Progenitor cell of endocrine pancreas (in vitro differentiated cells): ENCODE data around the gene CPED1. TPM values are rescaled to one million over a fixed set of nuclear protein-coding genes. Genes with fewer than 3 reads are reported as not detected.
"Not testable (repeated sequence)": the region's sequence is repeated elsewhere in the genome, so short reads cannot be mapped to it uniquely, and the experiment has no call there.

Source experiments
- DNase-seq: peaks from one replicate; pipeline ENCODE4 v3.0.0; 2021; ENCODE audit warnings: low spot score; ENCODE audit not compliant: unreplicated experiment
- H3K27ac Mint-ChIP-seq: 2 replicates; pipeline ENCODE4 v1.8.0; 2021; ENCODE audit warnings: mild to moderate bottlenecking, moderate library complexity, mixed read lengths
- H3K27me3 Mint-ChIP-seq: 2 replicates; pipeline ENCODE4 v1.8.0; 2021; ENCODE audit warnings: mixed read lengths
- H3K36me3 Mint-ChIP-seq: 2 replicates; pipeline ENCODE4 v1.8.0; 2022; ENCODE audit warnings: mixed read lengths; ENCODE audit not compliant: insufficient read depth
- H3K4me1 Mint-ChIP-seq: 2 replicates; pipeline ENCODE4 v1.8.0; 2021; ENCODE audit warnings: low read depth, mixed read lengths
- H3K4me3 Mint-ChIP-seq: 2 replicates; pipeline ENCODE4 v1.8.0; 2021; ENCODE audit warnings: low read depth, mild to moderate bottlenecking, moderate library complexity, mixed read lengths
- H3K9me3 Mint-ChIP-seq: 2 replicates; pipeline ENCODE4 v1.8.0; 2021; ENCODE audit warnings: low read depth, mixed read lengths
- CTCF ChIP-seq: fragments of 200-600 bp; sonication (generic); IDR thresholded peaks from one replicate; pipeline ENCODE4 v1.5.0; 2021; ENCODE audit warnings: antibody characterized with exemption, mild to moderate bottlenecking; ENCODE audit not compliant: unreplicated experiment
- total RNA-seq: library from RNA; stranded (reverse); gene quantifications from 2 replicates; pipeline ENCODE4 v1.2.1, GENCODE V29; 2021

The CPED1 gene
- total RNA-seq, 1 donor from 2014 or later = 1.1 TPM

- Mint-ChIP-seq H3K36me3 (no peaks in the 10 kb centered on the region), H3K27ac (no peak overlapping the region), H3K4me1 (no peaks in the 10 kb centered on the region), H3K27me3 (no peaks in the 10 kb centered on the region), H3K9me3 (no peaks in the 10 kb centered on the region), H3K4me3 (no peak overlapping the region)
- no peak for TF ChIP-seq CTCF
- no peak for DNase-seq
Observed at GRCh38 chr7:121071662-121072061, 83.2 kb downstream of the CPED1 start.

- Mint-ChIP-seq H3K4me3 (no peak overlapping the region), H3K9me3 (no peaks in the 10 kb centered on the region), H3K36me3 (no peaks in the 10 kb centered on the region), H3K27ac (no peak overlapping the region), H3K4me1 (no peaks in the 10 kb centered on the region), H3K27me3 (no peaks in the 10 kb centered on the region)
- no peak for TF ChIP-seq CTCF
- DNase-seq = no peak
Observed at GRCh38 chr7:121072826-121073225, 84.3 kb downstream of the CPED1 start.

GRCh38 chr7:121073463-121074099 lies 85.1 kb downstream of the CPED1 start:
- TF ChIP-seq CTCF = no peak
- no peaks in the 10 kb centered on the region for H3K36me3 Mint-ChIP-seq
- no peak for DNase-seq
- H3K4me3 Mint-ChIP-seq = no peak overlapping the region
- no peaks in the 10 kb centered on the region for H3K4me1 Mint-ChIP-seq
- no peaks in the 10 kb centered on the region for H3K27me3 Mint-ChIP-seq
- no peaks in the 10 kb centered on the region for H3K9me3 Mint-ChIP-seq
- H3K27ac Mint-ChIP-seq = no peak overlapping the region

GRCh38 chr7:121075424-121075841 lies 86.9 kb downstream of the CPED1 start:
- H3K27me3 Mint-ChIP-seq, H3K27ac Mint-ChIP-seq, H3K9me3 Mint-ChIP-seq, H3K36me3 Mint-ChIP-seq, H3K4me1 Mint-ChIP-seq, H3K4me3 Mint-ChIP-seq, DNase-seq: not testable (repeated sequence)

GRCh38 chr7:121075952-121076349 lies 87.4 kb downstream of the CPED1 start:
- H3K4me1 Mint-ChIP-seq = no peaks in the 10 kb centered on the region
- H3K9me3 Mint-ChIP-seq = no peaks in the 10 kb centered on the region
- H3K4me3 Mint-ChIP-seq = no peak overlapping the region
- H3K36me3 Mint-ChIP-seq = no peaks in the 10 kb centered on the region
- H3K27me3 Mint-ChIP-seq = no peaks in the 10 kb centered on the region
- DNase-seq = no peak
- no peak for TF ChIP-seq CTCF
- H3K27ac Mint-ChIP-seq = no peak overlapping the region
